T-helper 2 cell treated with Interferon-gamma antibody and Interleukin-4, amounts not matched to agents 100 ng/mL and 5 ng/mL, for 36 hours (primary cell): ENCODE results near the gene KDR. TPM values are rescaled to one million over a fixed set of nuclear protein-coding genes. Genes with fewer than 3 reads are reported as not detected.

ENCODE experiments used
- intact Hi-C: fragments of 100-400 bp; cut with micrococcal nuclease; formaldehyde crosslinking; loops from one replicate; pipeline ENCODE4 v1.15.1; 2023
- total RNA-seq: library from RNA; stranded (reverse); gene quantifications from 2 replicates; pipeline ENCODE4 v1.2.3, GENCODE V29; 2022

The KDR gene
- total RNA-seq, 1 donor from 2014 or later, result not detected

GRCh38 chr4:55031158-55031557 lies 94.2 kb downstream of the KDR start:
- intact Hi-C loops, result no loop called here

GRCh38 chr4:55030589-55030988 lies 94.8 kb downstream of the KDR start:
- intact Hi-C loops, result no loop called here

GRCh38 chr4:55029821-55030503 lies 95.4 kb downstream of the KDR start:
- intact Hi-C loops, result no loop called here

- intact Hi-C loops, result no loop called here
These were observed 96.1 kb downstream of the KDR start for GRCh38 chr4:55029321-55029720.

Other genes starting within 250 kb of the KDR start
- 11.4 and 14.7 TPM in 2 replicates for gene SRD5A3, start 220.6 kb upstream of the KDR start, total RNA-seq